NCI-H1048 (cell line): Measurements from ENCODE around the gene BFSP2.
"Not testable (repeated sequence)": the region's sequence is repeated elsewhere in the genome, so short reads cannot be mapped to it uniquely, and the experiment has no call there.

Experiments used
- DNase-seq: peaks from one replicate; lab custom pipeline; 2025; lab: John Stamatoyannopoulos, UW

Gene BFSP2

GRCh38 chr3:133457465-133458067, 57.7 kb downstream of the BFSP2 start:
- no peak for DNase-seq

- DNase-seq, result no peak
Measured at GRCh38 chr3:133459400-133459799, 59.5 kb downstream of the BFSP2 start.

DNA sequence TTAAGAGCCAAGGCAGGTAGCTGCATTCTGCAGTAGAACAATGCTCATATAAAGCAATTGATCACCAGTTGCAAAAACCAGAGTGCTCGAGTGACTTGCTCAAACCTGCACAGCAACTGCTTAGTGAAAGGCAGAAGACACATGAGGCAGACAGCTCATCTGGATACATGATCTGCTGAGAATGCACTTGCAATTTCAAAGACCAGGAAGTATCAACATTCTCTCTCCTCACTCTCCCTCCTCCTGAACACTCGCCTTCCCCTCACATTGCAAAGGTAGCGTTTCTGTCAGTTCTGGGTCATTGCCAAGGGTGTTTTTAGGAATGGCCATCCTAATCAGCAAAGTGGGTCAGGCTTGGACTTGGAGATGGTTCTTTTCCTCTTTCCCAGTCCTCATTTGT, 61.0 kb downstream of the BFSP2 start:
- no peak for DNase-seq

DNA sequence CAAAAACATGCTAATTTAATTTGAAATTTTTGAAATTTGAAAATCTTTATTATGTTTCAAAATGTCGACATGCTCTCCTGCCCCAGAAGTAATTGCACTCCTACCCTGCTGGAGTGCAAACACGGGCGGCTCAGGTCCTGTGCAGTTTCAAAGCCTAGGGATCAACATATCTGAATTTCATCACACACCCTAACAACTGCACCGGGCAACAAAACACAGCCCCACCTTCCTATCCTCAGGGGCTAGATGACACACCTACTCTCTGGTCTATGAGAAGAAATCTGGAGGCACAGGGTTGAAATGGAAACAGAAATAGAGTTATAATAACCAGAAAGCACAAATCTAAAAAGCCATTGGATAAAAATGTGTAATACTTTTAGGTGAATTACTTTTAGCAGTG, 61.4 kb downstream of the BFSP2 start:
- no peak for DNase-seq

DNA sequence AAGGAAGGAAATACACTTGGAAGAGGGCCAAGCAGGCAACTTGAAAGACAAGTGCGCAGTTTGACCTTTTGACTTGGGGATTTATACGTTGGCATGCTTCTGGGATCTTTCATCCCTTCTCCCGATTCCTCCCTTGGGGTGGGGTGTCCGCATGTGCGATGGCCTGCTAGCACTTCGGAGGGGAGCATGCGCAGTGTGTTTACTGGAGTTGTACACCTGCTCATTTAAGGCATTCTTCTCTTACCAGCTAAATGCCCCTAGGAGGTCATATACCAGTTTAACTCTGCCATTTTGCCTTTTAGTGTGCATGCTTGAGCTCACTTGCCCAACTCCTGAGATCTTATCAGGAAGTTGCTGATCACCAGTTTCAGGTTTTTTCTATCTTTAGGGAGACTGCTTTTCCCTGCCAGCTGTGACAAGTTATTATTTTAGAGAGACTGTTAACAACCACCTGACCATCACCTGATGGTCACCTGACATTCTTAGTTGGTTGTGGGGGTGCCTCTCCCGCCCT, 63.5 kb downstream of the BFSP2 start:
- DNase-seq, result no peak

GRCh38 chr3:133464573-133464972, 64.7 kb downstream of the BFSP2 start:
- no peak for DNase-seq

DNA sequence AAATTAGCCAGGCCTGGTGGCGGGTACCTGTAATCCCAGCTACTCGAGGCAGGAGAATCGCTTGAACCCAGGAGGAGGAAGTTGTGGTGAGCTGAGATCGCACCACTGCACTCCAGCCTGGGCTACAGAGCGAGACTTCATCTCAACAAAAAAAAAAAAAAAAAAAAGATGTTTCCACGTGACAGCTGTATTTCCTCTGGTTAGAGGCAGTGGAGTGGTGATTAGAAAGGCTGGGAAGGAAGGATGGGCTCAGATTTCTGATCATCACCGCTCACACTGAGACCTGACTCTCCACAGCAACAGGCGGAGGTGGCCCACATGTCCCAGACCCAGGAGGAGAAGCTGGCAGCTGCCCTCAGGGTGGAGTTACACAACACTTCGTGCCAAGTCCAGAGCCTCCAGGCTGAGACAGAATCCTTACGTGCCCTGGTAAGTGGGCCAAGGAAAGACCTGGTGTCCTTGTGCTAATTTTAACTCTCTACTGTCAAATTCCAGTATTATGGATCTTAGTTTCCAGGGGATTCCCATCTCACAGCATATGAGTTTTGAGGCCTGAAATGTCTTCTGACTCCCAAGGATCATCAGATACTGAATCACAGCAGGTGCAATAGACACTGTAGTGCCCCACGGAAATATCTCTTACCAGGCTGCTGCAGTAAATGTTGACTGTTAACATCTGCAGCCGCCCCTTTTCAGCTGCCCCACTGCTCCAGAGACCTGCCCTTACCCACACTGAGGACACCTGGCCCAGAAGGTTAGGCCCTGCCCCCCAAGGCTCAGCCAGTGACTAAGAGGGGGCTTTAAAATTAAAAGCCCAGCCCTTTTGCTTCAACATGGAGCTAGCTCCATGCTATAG, 66.9 kb downstream of the BFSP2 start:
- no peak for DNase-seq

DNA sequence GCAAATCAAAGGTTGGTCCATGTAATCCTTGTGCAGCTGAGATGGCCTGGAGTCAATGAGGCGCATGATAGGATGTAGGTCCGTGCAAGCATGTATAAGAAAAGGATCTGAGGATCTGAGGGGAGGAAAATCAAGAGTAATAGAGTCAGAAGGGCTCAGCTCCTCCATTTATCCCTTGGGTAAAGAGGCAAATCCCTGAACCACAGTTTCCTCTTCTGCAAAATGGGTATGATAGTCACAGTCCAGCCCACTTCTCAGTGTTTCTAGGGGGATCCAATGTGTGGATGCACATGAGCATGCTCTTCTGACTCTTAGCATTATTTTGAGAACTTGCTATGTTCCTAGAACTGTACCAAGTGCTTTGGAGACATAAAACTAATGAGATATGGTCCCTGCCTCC, 67.9 kb downstream of the BFSP2 start:
- no peak for DNase-seq

DNA sequence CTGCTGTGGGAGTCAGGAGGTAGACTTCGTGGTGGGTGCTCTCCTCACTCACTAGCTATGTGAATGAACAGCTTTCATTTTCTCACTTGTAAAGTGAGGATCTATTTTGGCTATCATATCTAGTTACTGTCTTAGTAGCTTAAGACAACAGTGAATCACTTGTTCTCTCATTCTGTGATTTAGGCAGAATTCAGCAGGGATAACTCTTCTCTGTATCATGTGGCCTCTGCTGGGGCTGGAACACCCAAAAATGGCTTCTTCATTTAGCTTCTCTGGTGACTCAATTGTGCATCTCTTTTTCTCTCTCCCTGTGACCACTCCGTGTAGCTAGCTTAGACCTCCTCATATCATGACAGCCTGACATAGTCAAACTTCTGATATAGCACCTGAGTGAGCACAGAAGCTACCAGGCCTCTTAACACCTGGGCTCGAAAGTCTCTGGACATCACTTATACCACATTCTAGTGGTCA, 68.4 kb downstream of the BFSP2 start:
- no peak for DNase-seq

DNA sequence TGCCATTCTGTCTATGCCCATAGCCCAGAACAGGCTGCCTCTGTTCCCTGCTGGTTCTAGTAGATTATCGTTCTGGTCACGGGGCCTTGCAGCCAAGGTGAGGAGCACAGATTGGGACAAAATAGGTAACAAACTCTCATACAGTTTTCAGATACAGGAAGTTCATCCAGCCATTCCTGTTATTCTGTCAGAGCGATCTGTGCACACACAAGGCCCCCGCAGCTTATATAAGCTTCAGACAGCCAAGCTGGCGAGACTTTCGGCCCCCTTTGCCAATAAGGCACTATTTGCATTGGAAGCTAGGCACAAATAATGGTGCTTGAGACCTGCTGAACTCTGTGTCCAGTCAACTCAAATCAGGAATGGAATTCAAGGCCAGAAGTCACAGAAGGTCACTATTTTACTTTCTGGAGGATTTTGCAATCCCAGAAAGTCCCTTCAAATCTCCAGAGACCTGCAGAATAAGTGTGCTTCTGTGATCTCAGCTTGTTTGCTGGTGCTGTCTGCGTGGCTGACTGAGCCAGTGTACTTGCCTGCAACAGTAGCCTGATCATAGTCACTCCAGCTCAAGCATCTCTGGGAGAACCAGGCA, 69.4 kb downstream of the BFSP2 start:
- DNase-seq, result no peak

DNA sequence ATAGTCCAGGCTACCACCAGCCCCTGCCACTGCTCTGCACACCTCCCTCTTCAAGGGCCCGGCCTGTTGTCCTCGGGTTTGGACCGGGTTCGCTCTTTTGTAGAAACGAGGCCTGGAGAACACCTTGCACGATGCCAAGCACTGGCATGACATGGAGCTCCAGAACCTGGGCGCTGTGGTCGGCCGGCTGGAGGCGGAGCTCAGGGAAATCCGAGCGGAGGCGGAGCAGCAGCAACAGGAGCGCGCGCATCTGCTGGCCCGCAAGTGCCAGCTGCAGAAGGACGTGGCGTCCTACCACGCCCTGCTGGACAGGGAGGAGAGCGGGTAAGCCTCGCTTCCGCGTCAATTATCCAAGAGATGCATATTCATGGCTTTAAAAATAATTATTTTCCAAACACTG, 72.4 kb downstream of the BFSP2 start:
- no peak for DNase-seq

- DNase-seq, result no peak
Measured at GRCh38 chr3:133472889-133473288, 73.0 kb downstream of the BFSP2 start.

DNA sequence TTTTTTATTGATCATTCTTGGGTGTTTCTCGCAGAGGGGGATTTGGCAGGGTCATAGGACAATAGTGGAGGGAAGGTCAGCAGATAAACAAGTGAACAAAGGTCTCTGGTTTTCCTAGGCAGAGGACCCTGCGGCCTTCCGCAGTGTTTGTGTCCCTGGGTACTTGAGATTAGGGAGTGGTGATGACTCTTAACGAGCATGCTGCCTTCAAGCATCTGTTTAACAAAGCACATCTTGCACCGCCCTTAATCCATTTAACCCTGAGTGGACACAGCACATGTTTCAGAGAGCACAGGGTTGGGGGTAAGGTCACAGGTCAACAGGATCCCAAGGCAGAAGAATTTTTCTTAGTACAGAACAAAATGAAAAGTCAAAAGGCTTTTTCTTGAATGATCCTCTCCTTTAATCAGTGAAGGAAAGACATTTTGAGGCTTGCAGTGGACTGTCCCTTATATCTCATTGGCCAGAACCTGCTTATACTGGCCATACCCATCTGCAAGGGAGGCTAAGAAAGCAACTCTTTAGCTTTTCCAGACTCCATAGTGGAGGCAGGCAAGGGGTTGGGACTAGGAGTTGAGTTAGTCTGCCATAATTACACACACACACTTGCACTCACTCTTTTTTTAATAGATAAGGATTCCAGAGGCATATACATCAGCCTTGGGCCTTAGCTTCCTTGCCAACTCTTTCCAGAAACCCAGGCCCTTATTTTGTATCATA, 73.8 kb downstream of the BFSP2 start:
- not testable (repeated sequence) for DNase-seq

DNA sequence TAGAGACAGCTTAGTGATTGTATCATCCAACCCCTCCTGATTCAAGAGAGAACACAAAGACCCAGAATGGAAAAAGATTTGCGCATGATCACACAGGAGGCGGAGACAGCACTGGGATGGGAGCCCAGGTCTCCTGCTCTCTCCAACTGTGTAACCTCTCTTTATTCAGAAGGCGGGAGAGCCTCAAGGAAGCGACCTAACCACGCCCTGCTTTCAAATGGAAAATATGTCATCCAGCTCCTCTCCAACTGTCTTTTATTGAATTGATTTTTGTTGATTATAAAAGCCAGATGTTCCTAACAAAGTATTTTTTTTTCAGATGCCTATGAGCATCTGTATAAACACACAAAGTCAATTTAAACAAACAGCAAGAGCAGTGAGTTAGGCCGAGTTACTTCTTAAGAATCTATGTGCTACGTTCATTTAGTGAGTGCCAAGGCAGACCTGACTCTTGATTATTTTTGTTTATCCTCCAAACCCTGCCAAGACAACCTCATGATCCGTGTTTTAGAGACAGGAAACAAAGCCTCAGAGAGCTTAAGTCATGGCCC, 74.5 kb downstream of the BFSP2 start:
- no peak for DNase-seq

DNA sequence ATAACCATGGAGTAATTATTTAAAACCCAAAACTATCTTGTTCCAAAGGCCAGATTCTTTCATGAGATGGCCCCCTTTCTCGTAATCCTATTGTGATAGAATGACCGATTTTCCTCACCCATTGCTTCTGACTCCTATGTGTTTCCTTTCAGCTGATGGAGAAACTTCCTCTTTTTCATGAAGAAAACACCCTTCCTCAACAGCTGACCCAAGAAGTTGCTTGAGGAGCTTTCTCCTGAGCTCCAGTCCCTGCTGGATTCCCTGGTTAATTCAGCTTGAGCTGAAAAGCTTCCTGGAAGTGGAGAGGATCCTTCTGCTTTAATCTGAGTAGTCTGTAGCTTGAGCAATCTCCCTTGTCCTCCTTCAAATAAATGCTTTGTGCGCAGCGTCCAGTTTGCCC, 75.0 kb downstream of the BFSP2 start:
- no peak for DNase-seq

DNA sequence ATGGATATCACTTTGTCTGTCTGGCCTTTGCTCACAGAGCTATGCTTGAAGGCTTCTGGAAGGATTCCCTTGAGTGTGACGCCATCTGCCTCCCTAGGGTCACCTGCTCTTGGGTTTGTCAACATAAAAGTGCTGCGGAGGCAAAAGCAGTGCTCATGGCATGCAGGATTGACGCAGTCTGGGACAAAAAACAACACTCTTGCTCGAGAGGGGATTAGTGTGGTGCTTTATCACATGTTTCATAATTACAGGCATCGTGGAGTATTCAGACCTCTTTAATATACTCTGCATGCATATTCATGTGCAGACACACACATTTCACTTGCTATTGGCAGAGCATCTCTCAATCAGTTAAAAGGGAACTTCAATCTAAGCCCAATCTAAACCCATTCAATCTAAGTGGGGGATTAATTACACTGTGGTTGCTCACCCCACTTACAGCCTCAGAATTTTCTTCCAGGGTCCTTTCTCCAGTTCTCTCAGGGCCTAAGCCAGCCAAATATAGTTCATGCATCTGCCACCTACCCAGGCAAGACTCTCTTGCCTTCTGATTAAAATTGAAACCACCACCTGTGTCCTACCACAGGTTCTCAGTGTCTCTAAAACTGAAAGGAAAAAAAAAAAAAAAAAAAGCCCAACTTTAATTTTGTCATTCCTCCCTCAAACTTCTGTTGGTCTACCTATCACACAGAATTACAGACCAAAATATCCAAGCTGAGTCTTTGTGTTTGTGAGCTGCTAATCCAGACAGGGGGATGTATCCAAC, 75.6 kb downstream of the BFSP2 start:
- DNase-seq, result no peak

DNA sequence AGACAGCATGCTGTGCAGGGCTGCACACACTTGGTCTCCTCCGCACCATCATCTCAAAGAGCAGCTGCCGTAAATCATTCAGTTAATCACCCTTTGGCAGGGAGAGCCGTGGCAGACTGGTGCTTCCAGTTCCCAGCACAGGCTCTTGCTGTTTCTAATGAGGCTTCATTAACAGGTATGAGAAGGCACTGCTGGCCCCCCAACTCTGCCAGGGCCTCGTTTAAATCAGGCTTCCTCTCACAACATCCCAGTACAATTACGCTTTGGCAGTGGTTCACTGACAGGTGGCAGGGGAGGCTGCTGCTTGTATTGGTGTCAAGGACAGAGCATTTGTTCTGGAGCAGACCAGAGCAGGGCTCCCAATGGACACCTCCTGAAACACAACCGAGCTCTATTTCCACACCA, 77.1 kb downstream of the BFSP2 start:
- no peak for DNase-seq

- no peak for DNase-seq
Measured at GRCh38 chr3:133477487-133477886, 77.6 kb downstream of the BFSP2 start.

- no peak for DNase-seq
Measured at GRCh38 chr3:133478624-133479023, 78.8 kb downstream of the BFSP2 start.

DNA sequence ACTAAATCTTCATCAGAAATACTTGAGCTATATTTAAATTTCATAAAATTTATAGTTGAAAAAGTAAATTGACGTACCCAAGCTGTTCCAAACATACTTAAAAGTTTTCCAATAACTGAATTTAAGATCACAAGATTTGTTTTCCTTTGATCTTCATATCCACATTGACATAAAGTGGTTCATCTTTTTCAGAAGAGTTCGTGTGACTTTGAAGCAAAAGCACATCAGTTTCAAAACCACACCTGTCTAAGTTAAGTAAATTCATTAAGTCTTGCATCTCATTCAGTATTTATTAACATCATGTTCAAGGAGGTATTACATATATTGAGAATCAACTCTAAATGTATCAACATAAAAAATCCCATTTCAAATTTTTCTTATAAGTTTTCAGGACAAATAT, 79.5 kb downstream of the BFSP2 start:
- no peak for DNase-seq
